ENCODE measurements around the gene LRRC4.

Gene LRRC4

GRCh38 chr7:128006550-128007302, 24.5 kb downstream of the LRRC4 start:
- DNase-seq (ENCODE audit: low read depth, low spot score): no peak

GRCh38 chr7:128005759-128006159, 25.5 kb downstream of the LRRC4 start:
- DNase-seq (ENCODE audit: low read depth, low spot score): no peak

- DNase-seq (ENCODE audit: low read depth, low spot score): no peak
These were observed 26.1 kb downstream of the LRRC4 start for GRCh38 chr7:128005117-128005516.

DNA sequence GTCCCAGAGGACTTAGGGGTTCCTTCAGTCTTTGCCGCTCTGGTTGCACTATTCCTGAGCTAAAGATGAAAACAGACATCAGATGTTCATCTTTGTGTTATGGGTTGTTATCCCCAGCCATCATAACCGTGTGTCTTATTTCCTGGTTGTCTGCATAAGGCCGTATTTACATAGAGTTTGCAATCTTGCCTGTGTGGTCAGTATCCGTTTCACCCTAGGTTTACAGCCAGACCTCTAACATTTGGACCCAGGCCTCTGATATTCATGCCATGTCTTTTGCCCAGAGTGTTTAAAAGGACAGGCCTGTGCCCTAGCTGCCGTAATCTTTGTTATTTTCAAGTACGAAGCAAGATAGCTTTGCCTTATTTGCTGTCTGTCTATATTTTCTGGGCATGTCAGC, 26.6 kb downstream of the LRRC4 start:
- no peak for DNase-seq (ENCODE audit: low read depth, low spot score)

DNA sequence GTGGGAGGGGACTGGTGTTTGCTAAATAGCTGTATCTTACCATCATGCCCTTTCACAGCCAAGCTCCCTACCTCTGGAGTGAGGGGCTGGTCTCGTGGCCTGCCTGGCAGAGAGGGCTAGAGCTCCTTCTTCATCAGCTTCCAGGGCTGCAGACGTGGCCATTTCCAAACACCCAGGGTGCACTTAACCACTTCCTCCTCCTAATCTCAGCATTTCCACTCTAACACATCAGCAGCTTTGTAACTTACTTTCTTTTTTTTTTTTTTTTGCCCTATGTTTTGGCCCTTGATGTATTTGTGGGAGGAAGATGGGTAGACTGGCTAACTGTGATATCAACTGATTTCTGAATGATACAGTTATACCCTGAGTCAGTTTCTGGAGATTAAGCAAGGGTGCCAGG, 27.4 kb downstream of the LRRC4 start:
- no peak for DNase-seq (ENCODE audit: low read depth, low spot score)

DNA sequence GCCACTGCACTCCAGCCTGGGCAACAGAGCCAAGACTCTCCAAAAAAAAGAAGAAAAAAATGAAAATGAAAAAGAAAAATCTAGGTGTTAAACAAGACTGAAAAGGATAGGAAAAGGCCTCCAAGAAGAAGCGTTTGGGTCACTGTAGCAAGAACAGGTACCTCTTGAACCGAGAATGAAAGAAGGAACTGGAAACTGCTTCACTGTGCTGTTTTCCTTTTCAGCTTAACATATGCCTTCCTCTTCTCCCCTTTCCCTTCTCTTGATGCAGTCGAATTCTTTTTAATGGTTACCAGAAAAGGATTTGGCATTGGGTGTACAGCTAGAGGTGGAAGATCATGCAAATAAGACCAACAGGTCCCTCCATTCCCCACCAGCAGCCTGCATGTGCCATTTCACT, 28.1 kb downstream of the LRRC4 start:
- no peak for DNase-seq (ENCODE audit: low read depth, low spot score)

GRCh38 chr7:128000854-128001265, 30.4 kb downstream of the LRRC4 start:
- no peak for DNase-seq (ENCODE audit: low read depth, low spot score)

GRCh38 chr7:128000048-128000447, 31.2 kb downstream of the LRRC4 start:
- DNase-seq (ENCODE audit: low read depth, low spot score): no peak

DNA sequence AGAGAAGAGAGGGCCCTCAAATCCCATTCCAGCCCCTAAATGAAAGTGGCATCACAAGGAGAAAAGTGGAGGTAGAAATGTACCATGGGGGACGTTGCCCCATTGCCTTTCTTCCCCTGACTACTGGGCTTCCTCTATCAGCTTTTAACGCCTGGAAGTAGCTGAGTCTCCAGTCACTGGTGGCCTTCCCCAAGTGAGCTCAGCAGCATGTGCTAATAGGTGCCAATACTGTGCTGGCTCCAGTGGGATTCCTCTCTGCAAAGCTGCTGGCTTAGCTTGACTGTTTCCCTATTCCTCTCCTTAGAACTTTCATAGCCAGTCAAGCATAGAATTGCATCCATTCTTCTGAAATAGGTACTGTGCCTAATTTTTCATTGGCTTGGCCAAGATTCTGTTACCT, 32.6 kb downstream of the LRRC4 start:
- DNase-seq (ENCODE audit: low read depth, low spot score): no peak

DNA sequence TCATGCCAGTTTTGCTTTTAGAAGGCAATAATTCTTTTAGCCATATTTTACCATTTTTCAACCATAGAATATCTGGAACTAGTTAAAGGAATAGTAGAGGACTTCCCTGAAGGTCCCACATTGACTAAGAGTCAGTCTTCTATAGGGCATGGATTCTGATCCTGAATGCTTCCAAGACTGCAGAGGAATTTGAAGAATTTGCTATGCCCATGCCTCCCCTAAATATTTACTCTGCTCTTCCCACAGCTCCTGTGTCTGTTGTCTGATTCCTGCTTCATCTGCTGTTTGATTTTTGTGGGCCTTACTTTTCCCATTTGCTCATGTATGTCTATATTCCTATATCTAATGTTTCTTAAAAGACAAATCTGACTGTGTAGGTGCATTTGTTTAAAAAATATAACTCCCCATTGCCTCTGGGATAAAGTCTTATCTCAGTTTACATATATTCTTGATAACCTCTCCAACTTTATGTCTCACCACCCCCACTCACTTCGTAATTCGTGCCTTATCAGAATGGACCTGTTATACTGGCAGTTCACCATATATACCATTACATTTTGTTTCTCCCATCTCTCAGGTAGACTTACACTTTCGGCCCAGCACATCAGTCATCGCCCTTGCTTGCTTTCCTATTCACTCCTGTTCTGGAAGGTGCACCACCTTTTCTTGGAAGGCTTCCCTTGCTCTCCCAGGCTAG, 33.9 kb downstream of the LRRC4 start:
- no peak for DNase-seq (ENCODE audit: low read depth, low spot score)

DNA sequence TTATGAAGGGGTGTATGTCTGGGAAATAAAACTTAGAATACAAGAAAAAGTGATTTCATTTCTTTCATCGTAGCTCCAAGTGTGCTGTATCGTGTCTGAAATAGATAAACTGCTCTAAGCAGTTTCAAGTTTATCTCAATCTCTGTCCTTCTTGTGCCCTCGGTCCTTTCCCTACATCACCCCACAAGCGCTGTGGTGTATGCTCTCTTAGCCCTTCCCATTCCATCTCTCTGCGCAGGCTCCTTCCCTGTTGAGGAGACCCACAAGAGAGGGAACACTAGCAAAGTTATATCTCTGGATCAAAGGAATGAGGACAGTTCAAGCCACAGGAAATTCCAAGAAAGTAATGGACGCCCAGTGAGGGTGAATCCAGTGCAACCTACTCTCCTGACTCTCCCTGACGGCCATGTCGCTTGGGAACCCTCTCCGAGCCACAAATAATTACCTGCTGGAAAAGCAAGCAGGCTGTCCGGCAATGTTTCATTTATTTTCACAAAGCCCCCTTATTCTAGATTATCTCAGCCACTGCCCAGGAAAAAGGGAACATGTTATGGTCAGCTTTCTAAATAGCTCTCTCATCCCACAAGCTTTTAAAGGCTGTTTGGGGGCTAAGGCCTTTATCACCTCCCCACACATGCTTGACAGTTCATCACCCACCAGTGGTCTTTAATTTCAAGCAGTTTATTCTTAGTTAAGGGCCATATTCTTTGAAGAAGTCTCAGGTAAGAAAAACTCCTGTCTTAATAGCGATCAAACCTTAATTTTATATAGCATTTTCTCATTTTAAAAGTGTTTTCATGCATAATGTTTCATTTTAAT, 34.8 kb downstream of the LRRC4 start:
- DNase-seq (ENCODE audit: low read depth, low spot score): no peak

- DNase-seq (ENCODE audit: low read depth, low spot score): no peak
These were observed 35.4 kb downstream of the LRRC4 start for GRCh38 chr7:127995881-127996215.

DNA sequence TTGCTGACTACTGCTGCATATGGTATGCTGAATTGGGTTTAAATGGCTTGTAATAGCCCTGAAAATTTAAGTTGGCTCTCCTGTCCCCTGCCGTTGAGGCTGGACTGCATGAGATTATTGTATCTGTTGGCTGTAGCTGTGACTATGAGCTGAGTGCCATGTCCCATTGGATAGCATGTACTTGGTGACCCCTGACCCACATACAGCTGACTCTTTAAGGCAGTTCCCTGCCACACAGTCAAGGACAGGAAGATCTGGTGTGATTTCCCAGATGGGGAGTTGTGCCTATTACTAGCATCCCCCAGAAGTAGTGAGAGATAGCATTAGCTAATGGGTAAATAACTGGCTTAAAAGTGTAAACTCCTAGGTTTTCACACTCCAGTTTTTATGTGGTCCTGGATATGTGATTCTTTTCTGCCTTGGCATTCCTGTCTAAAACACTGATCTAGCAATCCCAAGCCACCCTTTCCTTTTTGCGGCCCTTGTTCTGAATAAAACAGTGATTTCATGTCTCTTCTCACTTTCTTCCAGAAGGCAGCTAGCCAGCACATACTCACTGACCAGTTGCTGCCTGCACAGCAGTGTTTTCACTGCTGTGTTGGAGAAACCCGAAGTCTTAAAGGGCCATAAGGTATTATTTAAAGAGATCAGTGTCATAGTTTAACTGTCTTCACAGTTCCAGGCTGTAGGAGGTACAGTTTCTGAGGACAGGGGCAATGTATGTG, 35.9 kb downstream of the LRRC4 start:
- peak; percentile 26 for DNase-seq (ENCODE audit: low read depth, low spot score)

- no peak for DNase-seq (ENCODE audit: low read depth, low spot score)
These were observed 37.2 kb downstream of the LRRC4 start for GRCh38 chr7:127993987-127994386.

GRCh38 chr7:127993317-127993716, 37.9 kb downstream of the LRRC4 start:
- DNase-seq (ENCODE audit: low read depth, low spot score): no peak

- DNase-seq (ENCODE audit: low read depth, low spot score): no peak
These were observed 42.5 kb downstream of the LRRC4 start for GRCh38 chr7:127988751-127989150.

DNA sequence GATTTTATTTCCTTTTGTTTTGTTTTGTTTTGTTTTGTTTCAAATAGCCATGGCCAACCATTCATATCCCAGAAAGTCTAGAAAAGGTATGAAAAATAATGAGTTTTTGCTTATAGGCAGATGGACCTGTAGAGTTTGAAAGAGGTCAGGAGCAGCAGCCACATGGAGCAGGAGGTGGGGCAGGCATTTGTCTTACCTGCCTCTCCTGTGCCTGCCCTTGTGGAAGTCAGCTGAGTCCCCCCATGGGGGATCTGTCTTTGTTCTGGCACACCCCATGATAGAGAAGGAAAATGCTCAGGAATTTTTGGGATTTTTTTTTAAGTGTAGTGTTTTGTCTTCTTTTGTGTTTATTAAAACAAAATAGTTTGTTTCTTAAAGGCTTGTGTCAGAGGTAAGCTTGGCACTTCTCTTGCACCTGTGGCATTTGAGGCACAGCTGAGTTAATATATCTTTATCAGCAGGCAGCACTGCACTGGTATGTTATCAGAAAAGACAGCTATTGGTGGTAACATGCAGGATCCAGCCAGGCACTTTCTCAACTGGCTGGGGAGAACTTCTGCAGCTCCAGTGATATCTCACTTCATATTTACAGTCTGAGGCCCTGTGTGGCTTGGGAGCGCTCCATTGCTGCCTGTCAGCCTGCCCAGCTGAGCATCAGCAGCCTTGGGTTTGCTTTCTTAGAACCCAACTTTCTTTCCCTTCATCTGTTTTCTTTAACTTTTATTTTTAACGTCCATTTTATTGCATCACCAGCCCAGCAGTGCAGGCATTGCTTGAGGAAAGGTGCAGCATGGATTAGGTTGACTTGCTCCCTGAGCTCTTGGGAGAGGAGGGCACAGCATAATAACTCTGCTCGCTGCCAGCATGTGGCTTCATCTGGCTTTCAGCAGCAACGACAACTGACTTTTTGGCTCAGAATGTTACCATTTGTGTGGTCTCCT, 44.4 kb downstream of the LRRC4 start:
- no peak for DNase-seq (ENCODE audit: low read depth, low spot score)

GRCh38 chr7:127983804-127984332, 47.4 kb downstream of the LRRC4 start:
- no peak for DNase-seq (ENCODE audit: low read depth, low spot score)

DNA sequence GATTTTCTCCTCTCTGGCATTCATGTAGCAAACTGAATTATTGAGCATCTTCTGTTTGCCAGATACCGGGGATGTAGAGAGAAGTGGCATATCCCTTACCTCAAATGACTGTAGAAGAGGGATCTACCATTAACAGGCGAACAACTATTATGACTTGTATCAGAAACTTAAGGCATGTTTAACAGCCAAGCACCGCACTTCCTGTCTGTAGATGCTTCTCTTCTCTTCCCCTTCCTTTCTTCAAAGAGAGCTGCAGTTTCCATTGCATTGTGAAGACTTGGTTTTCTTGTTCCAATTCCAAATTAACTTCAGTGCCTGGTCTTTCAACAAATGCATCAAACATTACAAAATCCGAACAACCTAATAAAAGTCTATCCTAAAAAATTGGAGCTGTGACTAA, 49.3 kb downstream of the LRRC4 start:
- no peak for DNase-seq (ENCODE audit: low read depth, low spot score)

DNA sequence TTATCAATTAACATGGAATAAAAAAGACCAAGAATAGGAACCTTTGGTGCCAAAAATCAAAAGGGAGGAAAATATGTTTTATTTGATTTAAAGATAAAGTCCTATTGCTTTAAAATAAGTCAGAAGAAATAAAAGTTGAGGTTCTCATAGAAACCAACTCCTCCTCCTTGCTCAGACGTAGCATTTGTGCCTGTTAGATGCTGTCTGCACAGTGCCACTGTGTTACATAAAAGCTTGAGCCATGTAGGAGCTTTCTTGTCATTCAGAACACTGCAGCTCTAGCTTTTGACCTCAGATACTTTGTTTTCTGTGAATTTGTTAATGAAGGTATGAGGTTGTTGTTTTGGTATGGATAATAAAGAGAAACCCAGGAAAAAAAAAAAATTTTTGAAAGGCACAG, 50.3 kb downstream of the LRRC4 start:
- DNase-seq (ENCODE audit: low read depth, low spot score): no peak

DNA sequence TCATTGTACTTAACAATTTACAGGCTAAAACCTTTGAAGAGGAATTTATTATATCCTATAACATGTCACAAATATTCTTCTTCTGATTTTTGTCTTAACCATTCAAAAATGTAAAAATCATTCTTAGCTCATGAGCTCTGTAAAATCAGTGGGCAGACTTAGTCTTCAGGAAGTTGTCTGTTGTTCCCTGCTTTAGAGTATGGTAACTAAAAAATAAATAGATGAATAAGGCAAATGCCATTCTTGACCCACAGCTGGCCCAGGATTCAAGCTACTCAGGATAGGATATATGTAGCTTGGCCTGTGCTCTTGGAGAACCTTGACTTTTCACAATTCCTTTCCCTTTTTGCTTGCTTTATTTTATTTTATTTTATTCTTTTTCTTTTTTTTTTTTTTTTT, 51.5 kb downstream of the LRRC4 start:
- no peak for DNase-seq (ENCODE audit: low read depth, low spot score)
